ENCODE data around the gene MRPS2.

MRPS2 gene

DNA sequence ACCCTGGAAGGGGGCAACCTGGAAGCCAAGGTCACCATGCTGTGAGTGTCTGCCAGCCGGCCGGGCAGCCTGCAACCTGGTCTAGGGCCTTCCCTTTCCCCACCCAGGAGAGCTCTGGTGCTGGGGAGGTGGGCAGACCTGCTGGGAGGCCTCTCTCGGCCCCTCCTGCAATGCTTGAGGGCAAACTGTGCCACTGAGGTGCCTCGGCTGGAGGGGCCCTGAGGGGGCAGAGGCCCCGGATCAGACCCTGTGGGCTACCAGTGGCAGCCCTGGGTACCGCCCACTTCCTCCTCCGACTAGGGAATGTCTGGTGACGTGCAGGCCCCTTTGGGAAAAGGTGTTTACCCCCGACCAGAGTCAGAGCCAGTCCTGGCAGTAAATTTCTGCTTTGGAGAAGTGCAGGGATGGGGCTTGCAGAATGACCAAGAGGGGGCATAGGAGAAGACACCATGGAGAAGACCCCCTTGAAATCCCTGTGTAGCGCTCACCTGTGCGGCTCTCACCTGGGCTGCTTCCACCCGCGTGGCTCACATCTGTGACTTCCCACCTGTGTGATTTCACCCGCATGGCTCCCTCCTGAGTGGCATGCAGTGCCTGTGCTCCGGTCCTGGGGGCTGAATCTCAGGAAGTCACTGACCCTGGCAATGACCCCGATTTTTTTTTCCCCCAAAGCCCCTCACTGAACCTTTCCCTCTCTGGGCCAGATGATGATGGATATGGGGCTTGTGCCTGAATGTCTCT, 21.8 kb downstream of the MRPS2 start:
- peak overlapping the region; percentile 38 for H3K4me3 Mint-ChIP-seq
- H3K27me3 Mint-ChIP-seq (ENCODE audit: low read depth, poor library complexity) = peaks cover 4% of the 10 kb centered on the region
- no peak overlapping the region for H3K27ac Mint-ChIP-seq
- H3K36me3 Mint-ChIP-seq (ENCODE audit: low read depth) = no peaks in the 10 kb centered on the region
- peaks cover 44% of the 10 kb centered on the region for H3K4me1 Mint-ChIP-seq
- no peak for DNase-seq
- peaks cover 10% of the 10 kb centered on the region for H3K9me3 Mint-ChIP-seq
- TF ChIP-seq, protein P1, sequence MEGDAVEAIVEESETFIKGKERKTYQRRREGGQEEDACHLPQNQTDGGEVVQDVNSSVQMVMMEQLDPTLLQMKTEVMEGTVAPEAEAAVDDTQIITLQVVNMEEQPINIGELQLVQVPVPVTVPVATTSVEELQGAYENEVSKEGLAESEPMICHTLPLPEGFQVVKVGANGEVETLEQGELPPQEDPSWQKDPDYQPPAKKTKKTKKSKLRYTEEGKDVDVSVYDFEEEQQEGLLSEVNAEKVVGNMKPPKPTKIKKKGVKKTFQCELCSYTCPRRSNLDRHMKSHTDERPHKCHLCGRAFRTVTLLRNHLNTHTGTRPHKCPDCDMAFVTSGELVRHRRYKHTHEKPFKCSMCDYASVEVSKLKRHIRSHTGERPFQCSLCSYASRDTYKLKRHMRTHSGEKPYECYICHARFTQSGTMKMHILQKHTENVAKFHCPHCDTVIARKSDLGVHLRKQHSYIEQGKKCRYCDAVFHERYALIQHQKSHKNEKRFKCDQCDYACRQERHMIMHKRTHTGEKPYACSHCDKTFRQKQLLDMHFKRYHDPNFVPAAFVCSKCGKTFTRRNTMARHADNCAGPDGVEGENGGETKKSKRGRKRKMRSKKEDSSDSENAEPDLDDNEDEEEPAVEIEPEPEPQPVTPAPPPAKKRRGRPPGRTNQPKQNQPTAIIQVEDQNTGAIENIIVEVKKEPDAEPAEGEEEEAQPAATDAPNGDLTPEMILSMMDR (IDR thresholded peaks at IDR 0.05) = no peak

DNA sequence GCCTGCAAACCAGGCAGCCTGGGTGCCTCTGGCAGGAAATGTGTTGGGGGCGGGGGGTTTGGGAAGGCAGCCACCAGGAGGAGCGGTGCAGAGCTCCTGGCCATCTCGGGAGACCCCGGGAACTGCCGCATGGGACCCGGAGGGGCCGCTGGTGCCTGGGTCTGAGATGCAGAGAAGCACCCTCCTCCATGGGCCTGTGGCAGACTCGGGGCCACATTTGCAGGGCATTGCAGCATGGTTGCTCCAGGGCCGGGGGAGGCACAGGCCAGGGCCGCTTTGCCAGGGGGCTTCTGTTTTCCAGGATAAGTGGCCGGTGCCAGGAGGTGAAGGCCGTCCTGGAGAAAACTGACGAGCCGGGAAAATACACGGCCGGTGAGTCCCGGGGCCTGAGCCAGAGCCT, 22.4 kb downstream of the MRPS2 start:
- peaks cover 10% of the 10 kb centered on the region for H3K9me3 Mint-ChIP-seq
- peaks cover 4% of the 10 kb centered on the region for H3K27me3 Mint-ChIP-seq (ENCODE audit: low read depth, poor library complexity)
- no peak overlapping the region for H3K4me3 Mint-ChIP-seq
- H3K36me3 Mint-ChIP-seq (ENCODE audit: low read depth) = no peaks in the 10 kb centered on the region
- TF ChIP-seq, protein P1 (IDR thresholded peaks at IDR 0.05) = no peak
- peaks cover 39% of the 10 kb centered on the region for H3K4me1 Mint-ChIP-seq
- DNase-seq = no peak
- no peak overlapping the region for H3K27ac Mint-ChIP-seq

DNA sequence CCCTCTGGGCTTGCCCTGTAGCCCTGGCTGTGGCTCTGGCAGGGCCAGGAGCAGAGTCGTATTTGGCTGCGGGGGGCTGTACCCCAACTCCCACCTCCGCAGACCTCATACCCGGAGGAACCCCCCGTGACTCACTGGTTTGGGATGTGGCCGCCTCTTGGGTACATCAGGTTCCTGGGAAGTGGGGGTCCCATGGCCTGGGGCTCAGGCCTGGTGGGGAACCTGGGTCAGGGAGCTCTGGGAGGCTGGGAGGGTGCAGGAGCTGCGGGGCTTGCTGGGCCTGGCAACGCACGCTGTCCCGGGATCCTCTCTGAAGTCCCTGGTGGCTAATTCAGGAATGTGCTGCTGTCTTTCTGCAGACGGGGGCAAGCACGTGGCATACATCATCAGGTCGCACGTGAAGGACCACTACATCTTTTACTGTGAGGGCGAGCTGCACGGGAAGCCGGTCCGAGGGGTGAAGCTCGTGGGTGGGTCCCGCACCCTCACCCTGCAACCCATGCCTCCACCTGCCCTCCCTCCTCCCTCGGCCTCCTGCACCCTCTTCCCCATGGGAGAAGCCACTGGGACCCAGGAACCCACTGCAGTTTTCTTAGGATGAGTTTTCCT, 23.1 kb downstream of the MRPS2 start:
- peaks cover 10% of the 10 kb centered on the region for H3K9me3 Mint-ChIP-seq
- H3K4me3 Mint-ChIP-seq = no peak overlapping the region
- no peak overlapping the region for H3K27ac Mint-ChIP-seq
- TF ChIP-seq, protein P1 (IDR thresholded peaks at IDR 0.05) = no peak
- H3K4me1 Mint-ChIP-seq = peaks cover 32% of the 10 kb centered on the region
- H3K36me3 Mint-ChIP-seq (ENCODE audit: low read depth) = no peaks in the 10 kb centered on the region
- DNase-seq = no peak
- peaks cover 4% of the 10 kb centered on the region for H3K27me3 Mint-ChIP-seq (ENCODE audit: low read depth, poor library complexity)

DNA sequence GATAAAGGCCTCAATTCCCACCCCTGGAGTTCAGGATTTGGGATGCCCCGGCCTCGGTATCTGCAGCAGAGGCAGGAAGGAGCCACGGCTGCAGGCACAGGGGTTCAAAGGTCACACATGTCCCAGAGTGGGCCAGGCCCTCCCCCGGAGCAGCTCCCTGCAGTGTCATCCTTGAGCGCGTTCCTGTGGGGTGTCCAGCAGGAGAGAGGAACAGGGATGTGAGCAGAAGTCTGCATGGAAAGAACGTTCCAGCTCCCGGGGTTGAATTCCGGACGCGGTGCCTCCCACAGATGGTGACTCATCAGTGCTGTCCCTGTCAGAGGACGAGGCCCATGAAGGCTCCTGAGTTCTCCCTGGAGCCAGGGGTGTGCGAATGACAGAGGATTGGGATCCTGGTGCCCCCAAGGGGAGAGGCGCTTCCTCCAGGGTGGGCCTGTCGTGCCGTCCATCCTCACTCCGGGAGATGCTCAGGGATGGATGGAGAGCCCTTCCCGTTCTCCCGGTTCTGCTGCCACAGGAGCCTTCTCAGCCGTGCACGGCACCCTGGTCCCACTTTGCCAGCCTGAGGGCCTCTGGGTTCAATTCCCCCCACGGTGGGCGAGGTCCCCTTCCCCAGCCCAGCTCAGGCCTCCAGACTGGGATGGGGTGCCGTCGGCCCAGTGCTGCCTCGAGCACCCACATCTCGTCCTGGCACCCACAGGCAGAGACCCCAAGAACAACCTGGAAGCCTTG, 23.8 kb downstream of the MRPS2 start:
- Mint-ChIP-seq H3K4me1 (peaks cover 32% of the 10 kb centered on the region), H3K9me3 (peaks cover 9% of the 10 kb centered on the region), H3K27me3 (ENCODE audit: low read depth, poor library complexity) (peaks cover 4% of the 10 kb centered on the region), H3K36me3 (ENCODE audit: low read depth) (no peaks in the 10 kb centered on the region), H3K4me3 (no peak overlapping the region), H3K27ac (no peak overlapping the region)
- peak; percentile 41 for DNase-seq
- TF ChIP-seq, protein P1 (IDR thresholded peaks at IDR 0.05) = no peak

DNA sequence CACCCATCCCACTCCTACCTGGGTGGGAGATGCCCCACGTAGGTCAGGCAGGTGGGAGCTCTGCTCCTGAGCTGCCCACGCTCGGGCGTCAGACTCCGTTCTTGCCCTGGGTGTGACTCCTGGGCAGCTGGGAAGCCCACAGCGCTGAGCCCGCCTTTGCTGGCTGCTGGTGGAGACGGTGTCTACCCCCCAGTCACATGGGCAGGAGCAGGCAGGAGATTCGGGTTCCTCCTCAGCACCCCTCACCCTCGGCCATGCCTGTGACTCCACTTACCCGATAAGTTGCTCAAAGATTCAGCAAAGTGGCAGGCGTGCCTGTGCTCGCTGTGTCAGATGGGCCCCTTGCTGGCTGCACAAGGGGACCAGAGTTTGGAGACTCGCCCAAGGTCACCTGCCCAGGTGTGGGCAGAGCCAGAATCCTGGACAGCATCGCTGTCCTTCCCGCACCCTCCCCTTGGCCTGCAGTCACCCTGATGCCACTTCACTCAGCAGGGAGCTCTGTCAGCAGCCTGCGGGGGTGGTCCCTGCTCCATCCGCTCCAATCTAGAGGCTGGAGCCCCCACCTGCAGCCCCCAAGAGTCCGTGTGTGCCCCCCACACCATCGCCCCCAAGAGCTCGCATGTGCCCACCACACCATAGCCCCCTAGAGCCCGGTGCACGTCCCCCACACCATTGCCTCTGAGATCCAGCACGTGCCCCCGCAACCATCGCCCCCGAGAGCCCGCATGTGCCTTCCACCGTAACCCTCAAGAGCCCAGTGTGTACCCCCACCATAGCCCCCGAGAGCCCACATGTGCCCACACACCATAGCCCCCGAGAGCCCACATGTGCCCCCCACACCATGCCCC, 25.0 kb downstream of the MRPS2 start:
- H3K36me3 Mint-ChIP-seq (ENCODE audit: low read depth) = no peaks in the 10 kb centered on the region
- peaks cover 12% of the 10 kb centered on the region for H3K9me3 Mint-ChIP-seq
- TF ChIP-seq, protein P1 (IDR thresholded peaks at IDR 0.05) = no peak
- peaks cover 12% of the 10 kb centered on the region for H3K27me3 Mint-ChIP-seq (ENCODE audit: low read depth, poor library complexity)
- H3K4me3 Mint-ChIP-seq = no peak overlapping the region
- H3K4me1 Mint-ChIP-seq = peaks cover 32% of the 10 kb centered on the region
- DNase-seq = no peak
- H3K27ac Mint-ChIP-seq = no peak overlapping the region

Measured in nephron progenitor cell (in vitro differentiated cells).